ENCODE results near the gene BEX3.

Gene BEX3

GRCh38 chrX:103414561-103414960 lies 38.2 kb downstream of the BEX3 start:
- in situ Hi-C loops (cut with HindIII; ENCODE audit: low pct_unique_long_range_greater_than_20kb, low sequenced_read_pairs): no loop called here

DNA sequence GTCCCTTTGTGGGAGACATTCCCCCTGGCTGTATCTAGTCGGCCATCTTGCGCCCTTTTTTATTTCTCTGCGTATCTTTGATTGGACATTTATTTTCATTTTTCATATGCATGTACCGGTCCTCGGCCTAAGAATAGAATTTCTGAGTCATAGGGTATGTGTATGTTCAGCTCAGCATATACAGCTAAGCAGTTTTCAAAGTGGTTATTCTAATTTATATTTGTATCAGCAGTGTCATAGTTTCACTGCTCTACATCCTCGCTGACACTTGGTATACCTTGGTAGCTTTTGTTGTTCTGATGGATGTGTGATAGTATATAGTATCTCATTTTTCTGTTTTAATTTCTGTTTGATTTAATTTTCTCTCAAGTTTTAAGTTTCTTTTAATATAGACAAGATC lies 38.7 kb downstream of the BEX3 start:
- no peak for DNase-seq (ENCODE audit: low read depth in 1 of 2, low spot score in 1 of 2)
- TF ChIP-seq JUND (IDR thresholded peaks at IDR 0.05; ENCODE audit: low read depth): no peak
- in situ Hi-C loops (cut with HindIII; ENCODE audit: low pct_unique_long_range_greater_than_20kb, low sequenced_read_pairs): no loop called here

More at GRCh38 chrX:103414561-103414960, 38.2 kb downstream of the BEX3 start:
- TF ChIP-seq JUND (IDR thresholded peaks at IDR 0.05; ENCODE audit: low read depth): no peak
- no peak for DNase-seq (ENCODE audit: low read depth in 1 of 2, low spot score in 1 of 2)

DNA sequence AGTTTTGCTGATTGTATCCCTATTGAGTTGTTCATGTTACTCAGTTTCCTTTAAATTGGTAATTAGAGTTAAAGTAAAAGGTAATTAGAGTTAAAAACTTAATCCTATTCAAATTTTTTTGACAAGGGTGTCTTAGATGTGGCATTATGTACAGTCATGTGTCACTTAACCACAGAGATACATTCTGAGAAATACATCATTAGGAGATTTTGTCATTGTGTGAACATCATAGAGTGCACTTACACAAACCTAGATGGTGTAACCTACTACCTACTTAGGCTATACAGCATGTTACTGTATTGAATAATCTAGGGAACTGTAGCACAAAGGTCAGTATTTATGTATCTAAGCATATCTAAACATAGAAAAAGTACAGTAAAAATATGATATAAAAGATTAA lies 39.2 kb downstream of the BEX3 start:
- no peak for DNase-seq (ENCODE audit: low read depth in 1 of 2, low spot score in 1 of 2)
- TF ChIP-seq JUND (IDR thresholded peaks at IDR 0.05; ENCODE audit: low read depth): no peak
- in situ Hi-C loops (cut with HindIII; ENCODE audit: low pct_unique_long_range_greater_than_20kb, low sequenced_read_pairs): no loop called here

DNA sequence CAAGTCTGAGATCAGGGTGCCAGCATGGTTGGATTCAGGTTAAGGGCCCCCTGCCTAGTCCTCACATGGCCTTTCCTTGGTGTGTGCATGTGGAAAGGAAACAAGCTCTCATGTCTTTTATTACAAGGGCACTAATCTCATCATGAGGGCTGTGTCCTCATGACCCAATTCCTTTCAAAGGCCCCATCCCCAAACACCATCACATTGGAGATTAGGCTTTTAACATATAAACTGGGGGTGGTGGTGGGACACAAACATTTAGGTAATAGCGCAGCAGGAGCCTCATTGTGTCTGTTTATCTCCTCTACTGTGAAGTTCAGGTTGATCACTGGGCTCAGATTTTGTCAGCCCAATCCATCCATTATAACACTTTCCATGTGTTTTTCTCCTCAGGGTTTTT lies 41.0 kb downstream of the BEX3 start:
- no peak for TF ChIP-seq JUND (IDR thresholded peaks at IDR 0.05; ENCODE audit: low read depth)
- DNase-seq (ENCODE audit: low read depth in 1 of 2, low spot score in 1 of 2): no peak
- in situ Hi-C loops (cut with HindIII; ENCODE audit: low pct_unique_long_range_greater_than_20kb, low sequenced_read_pairs): no loop called here

- TF ChIP-seq JUND (IDR thresholded peaks at IDR 0.05; ENCODE audit: low read depth): no peak
- no peak for DNase-seq (ENCODE audit: low read depth in 1 of 2, low spot score in 1 of 2)
- in situ Hi-C loops (cut with HindIII; ENCODE audit: low pct_unique_long_range_greater_than_20kb, low sequenced_read_pairs): no loop called here
Measured at GRCh38 chrX:103417933-103418332, 41.6 kb downstream of the BEX3 start.

DNA sequence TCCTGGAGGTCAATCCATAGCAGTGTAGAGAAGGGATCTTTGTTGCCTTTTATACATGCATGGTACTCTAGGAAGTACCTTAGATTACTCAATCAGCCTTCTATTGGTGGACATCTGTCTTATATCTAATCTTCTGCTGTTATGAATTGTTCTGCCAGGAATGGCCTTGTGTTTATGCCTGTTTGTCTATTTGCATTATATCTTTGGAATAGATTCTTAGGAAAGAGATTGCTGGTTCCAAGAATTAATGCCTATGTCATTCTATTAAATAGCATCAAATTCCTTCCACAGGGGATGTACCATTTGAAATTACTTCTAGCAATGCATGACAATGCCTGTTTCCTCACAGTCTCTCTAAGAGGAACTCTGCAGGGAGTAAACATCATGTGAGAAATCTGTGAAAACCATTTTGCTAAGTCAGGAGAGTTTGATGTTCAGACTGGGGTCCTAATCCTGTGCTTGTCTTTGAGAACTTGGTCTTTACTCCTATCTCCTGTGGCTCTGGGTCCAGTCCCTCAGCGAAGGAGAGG lies 42.5 kb downstream of the BEX3 start:
- DNase-seq (ENCODE audit: low read depth in 1 of 2, low spot score in 1 of 2): no peak
- no peak for TF ChIP-seq JUND (IDR thresholded peaks at IDR 0.05; ENCODE audit: low read depth)
- in situ Hi-C loops (cut with HindIII; ENCODE audit: low pct_unique_long_range_greater_than_20kb, low sequenced_read_pairs): no loop called here

GRCh38 chrX:103423955-103424638 lies 47.8 kb downstream of the BEX3 start:
- DNase-seq (ENCODE audit: low read depth in 1 of 2, low spot score in 1 of 2): no peak
- no peak for TF ChIP-seq JUND (IDR thresholded peaks at IDR 0.05; ENCODE audit: low read depth)
- in situ Hi-C loops (cut with HindIII; ENCODE audit: low pct_unique_long_range_greater_than_20kb, low sequenced_read_pairs): no loop called here
